ENCODE results near the gene ELF2.
"Not testable (repeated sequence)": the region's sequence is repeated elsewhere in the genome, so short reads cannot be mapped to it uniquely, and the experiment has no call there.

The ELF2 gene

DNA sequence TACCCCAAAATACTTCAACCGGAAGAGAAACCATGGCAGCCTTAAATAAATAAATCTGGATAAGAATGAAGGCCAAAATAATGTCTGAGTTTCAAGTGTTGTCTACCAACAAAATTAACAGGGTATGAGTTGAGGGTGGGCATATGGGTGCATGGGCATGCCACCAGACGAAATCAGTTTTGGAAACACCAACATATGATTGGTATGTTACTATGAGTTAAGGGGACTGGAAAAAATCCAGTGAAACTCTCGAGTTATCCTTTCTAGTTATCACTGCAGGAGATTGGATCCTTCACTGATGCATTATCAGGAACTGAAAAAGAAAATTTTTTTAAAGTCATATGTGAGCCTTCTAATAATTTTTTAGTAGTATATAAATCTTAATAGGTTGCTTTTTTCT lies 129.0 kb downstream of the ELF2 start:
- Histone ChIP-seq H3K9ac (ENCODE audit: low read length) (no peak overlapping the region), H3K4me3 (ENCODE audit: low read length) (no peak overlapping the region), H3K9me3 (ENCODE audit: control insufficient read depth, low read length) (no peaks in the 10 kb centered on the region), H3K27me3 (ENCODE audit: control insufficient read depth, insufficient read depth, low read length) (no peaks in the 10 kb centered on the region), H3K4me1 (ENCODE audit: control insufficient read depth, insufficient read depth, low read length) (no peaks in the 10 kb centered on the region), H3K36me3 (ENCODE audit: control insufficient read depth, insufficient read depth, low read length) (no peaks in the 10 kb centered on the region)

DNA sequence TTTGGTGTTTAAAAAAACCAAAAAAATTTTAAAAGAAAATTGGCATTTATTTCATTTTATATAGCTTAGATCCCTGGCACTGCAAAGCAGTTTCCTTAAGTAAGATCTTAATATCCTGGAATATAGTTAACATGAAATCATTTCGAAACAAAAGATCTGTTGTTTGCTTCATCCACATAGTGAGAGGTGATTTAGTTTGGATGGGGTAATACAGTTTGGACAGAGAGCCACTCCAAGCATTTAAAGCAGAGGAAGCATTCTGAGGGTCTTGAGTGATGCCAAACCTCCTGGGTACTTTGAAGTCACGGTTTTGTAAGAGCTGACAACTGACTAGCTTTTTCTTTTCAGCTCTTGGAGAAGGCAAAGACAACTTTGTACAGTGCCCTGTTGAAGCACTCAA lies 132.7 kb downstream of the ELF2 start:
- H3K36me3 ChIP-seq (ENCODE audit: control insufficient read depth, insufficient read depth, low read length): no peaks in the 10 kb centered on the region
- H3K27me3 ChIP-seq (ENCODE audit: control insufficient read depth, insufficient read depth, low read length): no peaks in the 10 kb centered on the region
- no peak overlapping the region for H3K9ac ChIP-seq (ENCODE audit: low read length)

DNA sequence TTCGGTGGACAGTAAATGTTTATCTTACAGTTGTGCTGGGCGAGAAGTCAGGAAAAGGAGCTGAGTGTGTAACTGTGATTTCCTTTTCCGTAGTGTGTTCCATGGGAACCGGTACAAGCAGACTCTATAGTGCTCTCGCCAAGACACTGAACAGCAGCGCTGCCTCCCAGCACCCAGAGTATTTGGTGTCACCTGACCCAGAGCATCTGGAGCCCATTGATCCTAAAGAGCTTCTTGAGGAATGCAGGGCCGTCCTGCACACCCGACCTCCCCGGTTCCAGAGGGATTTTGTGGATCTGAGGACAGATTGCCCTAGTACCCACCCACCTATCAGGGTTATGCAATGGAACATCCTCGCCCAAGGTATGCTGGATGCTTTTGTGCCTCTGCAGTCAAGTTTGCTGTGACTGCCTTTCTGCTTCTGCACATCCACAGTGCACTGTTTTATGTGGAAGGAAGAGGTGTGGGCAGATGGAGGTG lies 134.0 kb downstream of the ELF2 start:
- no peaks in the 10 kb centered on the region for H3K27me3 ChIP-seq (ENCODE audit: control insufficient read depth, insufficient read depth, low read length)
- H3K36me3 ChIP-seq (ENCODE audit: control insufficient read depth, insufficient read depth, low read length): no peaks in the 10 kb centered on the region
- H3K9ac ChIP-seq (ENCODE audit: low read length): no peak overlapping the region
- no peaks in the 10 kb centered on the region for H3K4me1 ChIP-seq (ENCODE audit: control insufficient read depth, insufficient read depth, low read length)
- no peak overlapping the region for H3K4me3 ChIP-seq (ENCODE audit: low read length)
- H3K9me3 ChIP-seq (ENCODE audit: control insufficient read depth, low read length): no peaks in the 10 kb centered on the region

More for the DNA sequence above, 132.7 kb downstream of the ELF2 start:
- Histone ChIP-seq H3K4me1 (ENCODE audit: control insufficient read depth, insufficient read depth, low read length) (no peaks in the 10 kb centered on the region), H3K4me3 (ENCODE audit: low read length) (no peak overlapping the region), H3K9me3 (ENCODE audit: control insufficient read depth, low read length) (no peaks in the 10 kb centered on the region)

DNA sequence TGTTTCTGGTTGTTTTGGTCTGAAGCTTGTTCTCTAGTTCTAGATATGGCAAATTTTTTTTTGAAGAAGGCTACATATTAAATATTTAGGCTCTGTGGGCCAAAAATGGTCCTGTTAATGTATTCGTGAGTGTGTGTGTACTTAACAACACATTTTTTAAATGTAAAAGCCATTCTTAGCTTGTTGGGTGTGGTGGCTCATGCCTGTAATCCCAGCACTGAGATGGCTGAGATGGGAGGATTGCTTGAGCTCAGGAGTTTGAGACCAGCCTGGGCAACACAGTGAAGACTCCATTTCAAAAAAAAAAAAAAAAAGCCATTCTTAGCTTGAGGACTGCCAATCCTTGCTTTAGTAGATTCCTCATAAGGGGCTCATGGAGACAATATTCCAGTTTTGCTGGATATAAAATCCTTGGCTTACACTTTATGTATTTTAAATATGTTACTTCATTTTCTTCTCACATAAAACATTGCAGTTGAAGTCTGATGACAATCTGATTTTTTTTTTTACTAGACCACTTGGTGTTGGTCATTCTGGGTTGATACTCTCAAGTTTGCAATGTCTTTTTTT lies 138.1 kb downstream of the ELF2 start:
- H3K9me3 ChIP-seq (ENCODE audit: control insufficient read depth, low read length): no peaks in the 10 kb centered on the region

DNA sequence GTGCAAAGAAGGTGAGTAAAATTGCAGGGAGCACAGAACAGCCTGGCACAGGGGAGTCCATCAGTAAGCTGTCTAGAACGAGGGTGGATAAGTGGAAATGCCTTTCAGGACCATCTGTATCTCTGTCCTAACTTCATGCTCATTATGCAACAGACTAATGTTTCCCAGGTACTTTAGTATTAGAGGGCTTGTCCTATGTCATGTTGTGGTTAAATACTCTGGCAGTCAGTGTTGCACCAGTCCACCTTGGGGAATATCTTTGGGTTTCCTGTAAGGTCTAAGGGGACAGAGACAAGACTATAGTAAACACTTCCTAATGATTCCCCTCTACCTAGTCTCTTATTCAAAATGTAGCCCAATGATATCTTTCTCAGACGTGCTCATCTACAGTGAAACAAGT lies 140.1 kb downstream of the ELF2 start:
- Histone ChIP-seq H3K36me3 (ENCODE audit: control insufficient read depth, insufficient read depth, low read length) (no peaks in the 10 kb centered on the region), H3K9me3 (ENCODE audit: control insufficient read depth, low read length) (no peaks in the 10 kb centered on the region), H3K27me3 (ENCODE audit: control insufficient read depth, insufficient read depth, low read length) (no peaks in the 10 kb centered on the region), H3K4me3 (ENCODE audit: low read length) (no peak overlapping the region), H3K9ac (ENCODE audit: low read length) (no peak overlapping the region), H3K4me1 (ENCODE audit: control insufficient read depth, insufficient read depth, low read length) (no peaks in the 10 kb centered on the region)

More for the DNA sequence above, 138.1 kb downstream of the ELF2 start:
- Histone ChIP-seq H3K9ac (ENCODE audit: low read length) (no peak overlapping the region), H3K4me1 (ENCODE audit: control insufficient read depth, insufficient read depth, low read length) (no peaks in the 10 kb centered on the region), H3K4me3 (ENCODE audit: low read length) (no peak overlapping the region), H3K36me3 (ENCODE audit: control insufficient read depth, insufficient read depth, low read length) (no peaks in the 10 kb centered on the region), H3K27me3 (ENCODE audit: control insufficient read depth, insufficient read depth, low read length) (no peaks in the 10 kb centered on the region)

DNA sequence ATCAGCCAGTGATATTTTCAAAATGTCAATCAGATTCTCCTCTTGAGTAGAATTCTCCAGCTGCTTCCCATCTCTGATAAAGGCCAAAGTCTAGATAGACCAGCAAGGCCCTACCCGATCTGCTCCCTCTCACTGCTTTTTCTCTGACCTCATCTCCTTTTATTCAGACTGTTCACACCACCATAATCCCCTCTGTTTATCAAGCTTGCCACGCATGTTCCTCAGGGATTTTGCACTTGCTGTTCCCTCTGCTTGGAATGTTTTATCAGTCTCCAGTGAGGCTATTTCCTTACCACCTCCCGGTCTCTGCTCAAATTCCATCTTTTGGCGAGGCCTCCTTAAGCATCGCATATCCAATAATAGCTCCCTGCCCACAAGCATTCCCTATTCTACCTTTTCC lies 141.4 kb downstream of the ELF2 start:
- H3K36me3 ChIP-seq (ENCODE audit: control insufficient read depth, insufficient read depth, low read length): no peaks in the 10 kb centered on the region

DNA sequence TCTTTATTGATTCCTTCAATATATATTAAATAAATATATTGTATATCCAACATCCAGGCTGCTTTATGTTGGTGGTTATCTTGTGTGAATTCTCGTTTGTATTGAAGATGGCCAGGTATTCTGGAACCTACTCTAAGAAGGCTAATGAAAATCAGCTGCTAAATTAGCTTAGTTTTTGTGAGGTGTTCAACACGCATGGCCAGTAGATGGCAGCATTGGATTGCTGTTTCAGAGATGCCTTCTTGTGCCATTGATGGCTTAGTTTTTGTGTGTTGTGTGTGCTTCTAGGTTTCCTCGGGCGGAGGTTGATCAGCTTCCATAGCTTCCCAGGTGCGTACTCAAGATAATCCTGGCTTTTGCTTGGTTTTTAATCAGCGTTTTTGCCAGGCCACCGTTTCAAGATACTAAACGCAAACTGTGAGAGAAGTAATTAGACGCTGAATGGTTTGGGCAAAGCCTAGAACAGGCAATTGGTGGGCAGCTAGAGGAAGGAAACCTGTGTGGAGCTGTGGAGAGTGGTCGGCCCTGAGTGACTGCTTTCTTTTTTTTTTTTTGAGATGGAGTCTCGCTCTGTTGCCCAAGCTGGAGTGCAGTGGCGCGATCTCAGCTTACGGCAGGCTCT lies 146.3 kb downstream of the ELF2 start:
- Histone ChIP-seq H3K36me3 (ENCODE audit: control insufficient read depth, insufficient read depth, low read length) (no peaks in the 10 kb centered on the region), H3K9me3 (ENCODE audit: control insufficient read depth, low read length) (no peaks in the 10 kb centered on the region), H3K9ac (ENCODE audit: low read length) (peak overlapping the region; percentile 29), H3K4me3 (ENCODE audit: low read length) (no peak overlapping the region), H3K27me3 (ENCODE audit: control insufficient read depth, insufficient read depth, low read length) (no peaks in the 10 kb centered on the region), H3K4me1 (ENCODE audit: control insufficient read depth, insufficient read depth, low read length) (peaks cover 4% of the 10 kb centered on the region)

More for the DNA sequence above, 141.4 kb downstream of the ELF2 start:
- H3K9ac ChIP-seq (ENCODE audit: low read length): no peak overlapping the region
- no peaks in the 10 kb centered on the region for H3K9me3 ChIP-seq (ENCODE audit: control insufficient read depth, low read length)
- H3K4me1 ChIP-seq (ENCODE audit: control insufficient read depth, insufficient read depth, low read length): peaks cover 3% of the 10 kb centered on the region
- no peak overlapping the region for H3K4me3 ChIP-seq (ENCODE audit: low read length)
- H3K27me3 ChIP-seq (ENCODE audit: control insufficient read depth, insufficient read depth, low read length): no peaks in the 10 kb centered on the region

DNA sequence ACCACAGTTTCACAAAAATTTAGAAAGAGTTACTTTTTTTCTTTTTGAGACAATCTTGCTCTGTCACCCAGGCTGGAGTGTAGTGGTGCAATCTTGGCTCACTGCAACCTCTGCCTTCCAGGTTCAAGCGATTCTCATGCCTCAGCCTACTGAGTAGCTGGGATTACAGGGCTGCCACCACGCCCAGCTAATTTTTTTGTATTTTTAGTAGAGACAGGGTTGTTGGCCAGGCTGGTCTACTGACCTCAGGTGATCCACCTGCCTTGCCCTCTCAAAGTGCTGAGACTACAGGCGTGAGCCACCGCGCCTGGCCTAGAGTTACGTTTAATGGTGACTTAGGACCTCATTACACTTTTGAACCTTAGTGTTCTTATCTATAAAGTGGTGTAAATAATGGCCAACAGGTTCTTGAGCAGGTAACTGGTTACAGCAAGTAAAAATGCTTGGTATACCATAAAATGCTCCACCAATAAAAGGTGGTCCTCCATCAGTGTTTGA lies 147.1 kb downstream of the ELF2 start:
- not testable (repeated sequence) for H3K4me3 ChIP-seq (ENCODE audit: low read length); H3K27me3 ChIP-seq (ENCODE audit: control insufficient read depth, insufficient read depth, low read length); H3K9ac ChIP-seq (ENCODE audit: low read length)

DNA sequence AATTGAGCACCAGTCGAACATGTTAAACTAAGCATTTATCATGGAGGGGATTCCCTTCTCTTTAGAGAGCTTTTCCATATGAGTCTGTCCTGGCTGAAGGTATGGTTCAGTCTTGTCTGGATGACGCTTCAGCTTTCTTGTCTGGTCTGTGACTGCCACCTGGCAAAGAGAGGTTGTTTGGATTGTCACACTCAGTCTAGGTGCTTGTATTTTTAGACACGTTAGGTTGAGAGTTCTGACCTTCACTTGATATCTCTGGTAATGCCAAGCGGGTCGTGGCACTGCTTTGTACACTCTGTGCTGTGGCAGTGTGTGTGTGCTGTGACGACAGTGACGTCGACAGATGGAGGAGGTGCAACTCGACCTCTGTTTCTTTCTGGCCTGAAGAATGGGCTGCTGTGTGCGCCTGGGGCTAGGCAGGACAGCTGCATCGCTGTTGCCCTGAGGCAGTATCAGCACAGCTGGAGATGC lies 148.8 kb downstream of the ELF2 start:
- H3K9ac ChIP-seq (ENCODE audit: low read length): no peak overlapping the region
- H3K27me3 ChIP-seq (ENCODE audit: control insufficient read depth, insufficient read depth, low read length): no peaks in the 10 kb centered on the region
- no peaks in the 10 kb centered on the region for H3K9me3 ChIP-seq (ENCODE audit: control insufficient read depth, low read length)
- no peaks in the 10 kb centered on the region for H3K36me3 ChIP-seq (ENCODE audit: control insufficient read depth, insufficient read depth, low read length)
- peaks cover 4% of the 10 kb centered on the region for H3K4me1 ChIP-seq (ENCODE audit: control insufficient read depth, insufficient read depth, low read length)
- no peak overlapping the region for H3K4me3 ChIP-seq (ENCODE audit: low read length)

More for the DNA sequence above, 147.1 kb downstream of the ELF2 start:
- H3K36me3 ChIP-seq (ENCODE audit: control insufficient read depth, insufficient read depth, low read length); H3K9me3 ChIP-seq (ENCODE audit: control insufficient read depth, low read length); H3K4me1 ChIP-seq (ENCODE audit: control insufficient read depth, insufficient read depth, low read length): not testable (repeated sequence)

DNA sequence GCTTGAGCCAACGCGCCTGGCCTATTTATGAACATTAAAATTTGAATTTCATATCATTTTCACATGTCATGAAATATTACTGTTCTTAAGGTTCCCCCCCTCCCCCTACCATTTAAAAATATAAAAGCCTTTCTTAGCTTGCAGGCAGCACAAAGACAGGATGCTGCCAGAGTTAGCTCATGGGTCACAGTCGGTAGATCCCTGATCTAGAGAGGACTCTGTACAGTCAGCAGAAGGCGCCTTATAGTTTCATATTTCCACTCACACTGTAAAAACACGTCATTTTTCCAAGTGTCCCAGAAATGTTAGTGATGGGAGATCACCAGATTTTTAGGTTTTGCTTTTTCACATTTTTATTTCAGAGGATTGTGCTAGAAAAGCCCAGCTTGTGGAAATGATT lies 149.2 kb downstream of the ELF2 start:
- no peak overlapping the region for H3K9ac ChIP-seq (ENCODE audit: low read length)

DNA sequence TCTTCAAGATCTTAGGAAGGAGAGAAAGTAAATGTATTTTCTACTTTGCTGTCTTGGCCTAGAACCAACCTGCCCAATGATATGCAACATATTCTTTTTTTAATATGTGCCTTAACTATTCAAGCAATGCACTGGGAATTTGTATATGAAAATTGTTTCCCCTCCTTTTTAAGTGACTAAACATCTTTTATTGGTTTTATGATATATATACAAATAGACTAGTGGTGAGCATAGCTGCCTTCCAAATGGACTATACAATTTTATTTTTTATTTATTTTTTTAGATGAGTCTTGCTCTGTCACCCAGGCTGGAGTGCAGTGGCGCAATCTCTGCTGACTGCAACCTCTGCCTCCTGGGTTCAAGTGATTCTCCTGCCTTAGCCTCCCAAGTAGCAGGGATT lies 151.2 kb downstream of the ELF2 start:
- no peaks in the 10 kb centered on the region for H3K27me3 ChIP-seq (ENCODE audit: control insufficient read depth, insufficient read depth, low read length)
- H3K9ac ChIP-seq (ENCODE audit: low read length): no peak overlapping the region
- no peaks in the 10 kb centered on the region for H3K9me3 ChIP-seq (ENCODE audit: control insufficient read depth, low read length)
- peaks cover 3% of the 10 kb centered on the region for H3K4me1 ChIP-seq (ENCODE audit: control insufficient read depth, insufficient read depth, low read length)
- no peaks in the 10 kb centered on the region for H3K36me3 ChIP-seq (ENCODE audit: control insufficient read depth, insufficient read depth, low read length)
- no peak overlapping the region for H3K4me3 ChIP-seq (ENCODE audit: low read length)

More for the DNA sequence above, 149.2 kb downstream of the ELF2 start:
- Histone ChIP-seq H3K36me3 (ENCODE audit: control insufficient read depth, insufficient read depth, low read length) (no peaks in the 10 kb centered on the region), H3K27me3 (ENCODE audit: control insufficient read depth, insufficient read depth, low read length) (no peaks in the 10 kb centered on the region), H3K4me3 (ENCODE audit: low read length) (no peak overlapping the region), H3K4me1 (ENCODE audit: control insufficient read depth, insufficient read depth, low read length) (peaks cover 4% of the 10 kb centered on the region), H3K9me3 (ENCODE audit: control insufficient read depth, low read length) (no peaks in the 10 kb centered on the region)

DNA sequence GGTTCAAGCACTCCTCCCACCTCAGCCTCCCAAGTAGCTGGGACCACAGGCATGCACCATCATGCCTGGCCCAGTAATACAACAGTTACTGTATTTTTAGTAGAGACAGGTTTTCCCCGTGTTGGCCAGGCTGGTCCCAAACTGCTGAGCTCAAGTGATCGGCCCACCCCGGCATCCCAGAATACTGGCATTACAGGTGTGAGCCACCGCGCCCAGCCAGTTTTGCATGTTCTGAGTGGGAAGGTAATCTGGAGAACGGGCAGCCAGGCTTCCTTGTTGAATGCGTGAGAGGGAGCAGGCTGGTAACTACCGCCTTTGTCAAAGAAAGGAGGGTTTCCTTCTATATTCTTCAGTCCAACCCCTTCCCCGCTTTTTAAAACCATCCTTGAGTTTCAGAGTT lies 152.3 kb downstream of the ELF2 start:
- H3K36me3 ChIP-seq (ENCODE audit: control insufficient read depth, insufficient read depth, low read length): no peaks in the 10 kb centered on the region
- H3K9ac ChIP-seq (ENCODE audit: low read length): no peak overlapping the region
- H3K4me3 ChIP-seq (ENCODE audit: low read length): no peak overlapping the region
- no peaks in the 10 kb centered on the region for H3K27me3 ChIP-seq (ENCODE audit: control insufficient read depth, insufficient read depth, low read length)
- no peaks in the 10 kb centered on the region for H3K9me3 ChIP-seq (ENCODE audit: control insufficient read depth, low read length)
- H3K4me1 ChIP-seq (ENCODE audit: control insufficient read depth, insufficient read depth, low read length): no peaks in the 10 kb centered on the region

Measured in mucosa of stomach (tissue), 1 donor.